NCI-H2081 (cell line): ENCODE measurements around the gene FBXO44.

Source experiments
- DNase-seq, 2 experiments: peaks; one replicate each; lab custom pipeline; 2025; lab: John Stamatoyannopoulos, UW

The FBXO44 gene

DNA sequence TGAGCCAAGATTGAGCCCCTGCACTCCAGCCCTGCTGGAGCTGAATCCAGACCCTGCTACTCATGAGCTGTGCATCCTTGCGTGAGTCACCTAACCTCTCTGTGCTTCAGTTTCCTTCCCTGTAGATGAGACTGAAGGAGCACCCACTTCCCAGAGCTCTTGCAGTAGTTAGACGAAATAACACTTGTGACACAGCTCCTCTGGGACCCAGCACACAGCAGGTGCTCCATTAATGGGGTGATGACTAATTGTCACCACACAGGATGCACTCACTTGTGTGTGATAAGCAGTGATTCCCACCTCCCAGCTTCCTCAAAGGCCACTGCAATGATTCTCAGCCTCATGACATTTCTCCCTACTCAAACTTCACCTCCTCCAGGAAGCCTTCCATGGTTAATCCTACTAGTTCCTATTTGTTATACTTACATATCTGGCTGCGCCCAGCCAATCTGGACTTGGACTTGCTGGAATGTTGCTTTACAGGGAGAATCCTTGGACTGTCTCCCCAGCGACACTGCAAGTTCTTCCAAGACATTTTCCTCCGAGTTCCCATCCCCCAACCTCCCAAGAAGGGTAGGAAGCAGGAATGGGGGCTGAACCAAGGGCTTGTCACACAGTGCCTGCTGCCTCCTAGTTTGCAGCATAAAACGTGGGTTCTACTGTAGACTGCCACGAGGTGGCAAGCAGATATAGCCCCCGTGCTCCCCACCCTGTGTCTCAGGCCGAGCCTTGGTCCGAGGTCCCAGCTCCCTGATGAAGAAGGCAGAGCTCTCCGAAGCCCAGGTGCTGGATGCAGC lies 54.1 kb downstream of the FBXO44 start:
- DNase-seq, result no peak

DNA sequence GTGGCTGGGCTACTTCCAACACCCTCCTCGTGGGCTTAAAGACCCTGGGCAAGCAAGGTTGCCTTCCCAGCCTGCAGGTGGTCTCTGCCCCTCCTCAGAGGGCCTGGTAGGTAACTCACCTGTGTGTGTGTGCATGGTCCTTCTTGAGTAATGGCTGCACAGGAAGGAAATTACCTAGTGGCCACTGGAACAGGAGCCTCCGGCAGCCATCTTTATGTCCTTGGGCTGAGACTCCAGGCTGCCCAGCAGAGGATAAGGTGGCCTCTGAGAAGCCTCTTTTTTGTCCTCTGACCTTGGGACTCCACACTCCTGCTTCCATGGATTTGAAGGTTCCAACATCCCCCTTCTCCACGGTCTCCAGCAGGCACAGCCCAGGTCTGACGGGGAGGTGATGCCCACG lies 56.8 kb downstream of the FBXO44 start:
- DNase-seq, result no peak

DNA sequence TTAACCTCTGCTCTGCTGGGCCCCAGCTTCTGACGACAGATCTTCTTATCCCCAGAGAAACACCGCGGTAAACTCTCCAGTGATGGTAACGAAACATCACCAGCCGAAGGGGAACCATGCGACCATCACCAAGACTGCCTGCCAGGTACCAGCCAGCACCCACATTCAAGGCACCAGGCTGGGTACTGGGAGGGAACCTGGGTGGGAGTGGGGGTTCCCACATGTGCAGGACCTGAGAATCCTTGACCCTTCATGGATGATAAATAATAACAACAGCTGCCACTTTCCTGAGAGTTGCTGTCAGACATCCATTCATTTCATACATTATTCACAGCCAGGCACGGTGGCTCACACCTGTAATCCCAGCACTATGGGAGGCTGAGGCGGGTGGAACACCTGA lies 57.6 kb downstream of the FBXO44 start:
- DNase-seq, result no peak
